Right lobe of liver (tissue), 6 donors: ENCODE results near the gene FILIP1L. TPM values are rescaled to one million over a fixed set of nuclear protein-coding genes. Genes with fewer than 3 reads are reported as not detected.

Experiments
- ATAC-seq, 4 donors: fragments of 200-7000 bp; cut with Tn5 transposase; one replicate each; pipeline ENCODE4 v1.9.1; 2020; ENCODE audit warnings: mild to moderate bottlenecking in 4 of 4, moderate library complexity in 4 of 4
- DNase-seq, 3 donors: peaks; one replicate each; pipeline ENCODE4 v3.0.0-alpha.2; 2020
- H3K27ac ChIP-seq, 3 donors: fragments of 200-600 bp; one replicate each; pipeline ENCODE4 v1.8.0; 2022
- H3K27me3 ChIP-seq, 2 donors: fragments of 200-600 bp; one replicate each; pipeline ENCODE4 v1.8.0; 2022
- H3K36me3 ChIP-seq, 4 donors: fragments of 200-600 bp; sonication (generic) in 1 of 4; one replicate each; pipeline versions ENCODE4 v1.5.1 to v1.8.0; 2017 to 2022; ENCODE audit warnings: control low read depth in 1 of 4
- H3K4me1 ChIP-seq, 4 donors: fragments of 200-600 bp; sonication (generic) in 1 of 4; one replicate each; pipeline versions ENCODE4 v1.5.1 to v1.8.0; 2017 to 2022; ENCODE audit warnings: control low read depth in 1 of 4
- H3K4me3 ChIP-seq, 3 donors: fragments of 200-600 bp; one replicate each; pipeline ENCODE4 v1.8.0; 2022
- H3K9me3 ChIP-seq, 4 donors: fragments of 200-600 bp; sonication (generic) in 1 of 4; one replicate each; pipeline versions ENCODE4 v1.5.1 to v1.8.0; 2017 to 2022; ENCODE audit warnings: control low read depth in 1 of 4
- CTCF ChIP-seq, 4 donors: fragments of 200-600 bp in 3 of 4; fragments of 450-650 bp in 1 of 4; IDR thresholded peaks; one replicate each; pipeline versions ENCODE4 v1.5.1 to v1.8.0; 2016 to 2022; ENCODE audit warnings: antibody characterized with exemption in 4 of 4, mild to moderate bottlenecking in 2 of 4
- POLR2A ChIP-seq: fragments of 450-650 bp; IDR thresholded peaks from one replicate; pipeline ENCODE4 v1.6.1; 2017; ENCODE audit warnings: antibody characterized with exemption, mild to moderate bottlenecking
- WGBS: methylation state at CpG from one replicate; pipeline ENCODE4 v1.1.6; 2018; ENCODE audit warnings: low coverage, low lambda C conversion rate; ENCODE audit not compliant: insufficient coverage; ENCODE audit errors: missing lambda C conversion rate; 5-methylcytosine and 5-hydroxymethylcytosine counted together
- intact Hi-C, 2 donors: fragments of 100-400 bp; cut with DNase I; formaldehyde crosslinking; loops; one replicate each; pipeline versions ENCODE4 v1.11.2 to v1.14.1; 2022
- total RNA-seq, 6 experiments: library from RNA; depleted of rRNA in 2 of 6; stranded (reverse); fragments of >200 nt in 2 of 6; fragmentation: NEBNext Ultra II Directional in 3 of 6; extraction: Animal tissue kit (Norgen Biotek cat#: 25700) in 3 of 6; gene quantifications; one replicate each; pipeline versions ENCODE4 v1.1.0 to v1.2.4, GENCODE V29; 2016 to 2023
- donor health status: DM: no; HTN: yes; CAD: no.
- donor health status: DM: no; HTN: no; CAD: no.
- donor health status: DM: no; HTN: no; CAD: no.
- donor health status: DM: no; HTN: yes; CAD: no.
- donor health status: DM: no; HTN: yes; CAD: no.

Gene FILIP1L
- total RNA-seq, 6 experiments from 2014 or later, result 0.97 to 10.8 (median 3.6) TPM

- Histone ChIP-seq H3K36me3 (no peaks in the 10 kb centered on the region), H3K27ac (no peak overlapping the region)
- WGBS, result 63% methylated on average over 2 of the region's 2 CpGs
Measured at GRCh38 chr3:100081986-100082692, 32.2 kb downstream of the FILIP1L start.

GRCh38 chr3:100081311-100081710 lies 33.0 kb downstream of the FILIP1L start:
- TF ChIP-seq CTCF (IDR thresholded peaks at IDR 0.05) (no peak), POLR2A (no peak)
- no peak overlapping the region for H3K27ac ChIP-seq
- H3K4me3 ChIP-seq, result no peak overlapping the region
- no peak for DNase-seq
- ATAC-seq, result no peak
- intact Hi-C loops, result no loop called here
- peaks cover 0 to 15% (median 2%) of the 10 kb centered on the region in 4 donors for H3K4me1 ChIP-seq
- H3K9me3 ChIP-seq, result no peaks in the 10 kb centered on the region
- WGBS, result 76% methylated on average over 1 of the region's 1 CpG
- H3K27me3 ChIP-seq, result no peaks in the 10 kb centered on the region
- no peaks in the 10 kb centered on the region for H3K36me3 ChIP-seq

More at GRCh38 chr3:100081986-100082692, 32.2 kb downstream of the FILIP1L start:
- Histone ChIP-seq H3K9me3 (no peaks in the 10 kb centered on the region), H3K4me3 (no peak overlapping the region), H3K4me1 (peaks cover 0 to 7% (median 0%) of the 10 kb centered on the region in 4 donors), H3K27me3 (no peaks in the 10 kb centered on the region)
- no peak for ATAC-seq
- intact Hi-C loops, result no loop called here
- TF ChIP-seq POLR2A (no peak), CTCF (IDR thresholded peaks at IDR 0.05) (no peak)
- no peak for DNase-seq

GRCh38 chr3:100080573-100080972 lies 33.7 kb downstream of the FILIP1L start:
- TF ChIP-seq POLR2A, result no peak
- no peak for TF ChIP-seq CTCF (IDR thresholded peaks at IDR 0.05)
- peaks cover 0 to 22% (median 6%) of the 10 kb centered on the region in 4 donors for H3K4me1 ChIP-seq
- H3K36me3 ChIP-seq, result no peaks in the 10 kb centered on the region
- intact Hi-C loops, result no loop called here
- DNase-seq (no peak), ATAC-seq (peak; percentile 76 to 89 (median 82))
- 13% methylated on average over 2 of the region's 2 CpGs for WGBS
- no peaks in the 10 kb centered on the region for H3K9me3 ChIP-seq
- H3K27ac ChIP-seq, result no peak overlapping the region
- H3K4me3 ChIP-seq, result no peak overlapping the region
- H3K27me3 ChIP-seq, result no peaks in the 10 kb centered on the region

GRCh38 chr3:100079328-100079727 lies 35.0 kb downstream of the FILIP1L start:
- Histone ChIP-seq H3K9me3 (no peaks in the 10 kb centered on the region), H3K27me3 (no peaks in the 10 kb centered on the region), H3K4me3 (no peak overlapping the region), H3K36me3 (no peaks in the 10 kb centered on the region), H3K4me1 (peaks cover 0 to 23% (median 6%) of the 10 kb centered on the region in 4 donors), H3K27ac (no peak overlapping the region)
- 91% methylated on average over 1 of the region's 1 CpG for WGBS
- intact Hi-C loops, result no loop called here
- ATAC-seq (no peak), DNase-seq (no peak)
- TF ChIP-seq POLR2A (no peak), CTCF (IDR thresholded peaks at IDR 0.05) (no peak)
